Fibroblast of the aortic adventitia (primary cell): ENCODE data around the gene ZCCHC18. TPM values are rescaled to one million over a fixed set of nuclear protein-coding genes. Genes with fewer than 3 reads are reported as not detected.

ENCODE experiments used
- DNase-seq: peaks from one replicate; pipeline ENCODE4 v3.0.0-alpha.2; 2010; ENCODE audit warnings: low read depth
- H3K4me3 ChIP-seq: 2 replicates; pipeline ENCODE4 v1.5.1; 2011; ENCODE audit warnings: low read depth, mild to moderate bottlenecking, control low read depth, low read length, moderate library complexity
- CTCF ChIP-seq: IDR thresholded peaks from 2 replicates; pipeline ENCODE4 v1.5.1; 2011; ENCODE audit warnings: mild to moderate bottlenecking, low read length, control low read depth, inconsistent platforms; ENCODE audit not compliant: insufficient read depth
- total RNA-seq: library from RNA; depleted of rRNA; stranded (reverse); fragments of >200 nt; gene quantifications from 2 replicates; pipeline ENCODE4 v1.2.3, GENCODE V29; 2012; ENCODE audit warnings: low replicate concordance

Gene ZCCHC18
- total RNA-seq, 1 donor = 0.27 TPM

- TF ChIP-seq CTCF = peak; percentile 45
- peak overlapping the region; percentile 68 for H3K4me3 ChIP-seq
- DNase-seq = peak; percentile 42
Observed at GRCh38 chrX:104113222-104113965, 1.1 kb downstream of the ZCCHC18 start.

GRCh38 chrX:104117759-104118158, 5.4 kb downstream of the ZCCHC18 start:
- H3K4me3 ChIP-seq = no peak overlapping the region
- DNase-seq = no peak
- TF ChIP-seq CTCF = no peak

- no peak for DNase-seq
- no peak overlapping the region for H3K4me3 ChIP-seq
- TF ChIP-seq CTCF = no peak
Observed at GRCh38 chrX:104118765-104119164, 6.4 kb downstream of the ZCCHC18 start.

- H3K4me3 ChIP-seq = no peak overlapping the region
- DNase-seq = no peak
- no peak for TF ChIP-seq CTCF
Observed at GRCh38 chrX:104122829-104123228, 10.5 kb downstream of the ZCCHC18 start.

GRCh38 chrX:104126856-104127255, 14.5 kb downstream of the ZCCHC18 start:
- no peak for TF ChIP-seq CTCF

GRCh38 chrX:104130808-104131207, 18.5 kb downstream of the ZCCHC18 start:
- DNase-seq = no peak
- TF ChIP-seq CTCF = no peak
- no peak overlapping the region for H3K4me3 ChIP-seq

More at GRCh38 chrX:104126856-104127255, 14.5 kb downstream of the ZCCHC18 start:
- peak; percentile 73 for DNase-seq
- no peak overlapping the region for H3K4me3 ChIP-seq
